ENCODE measurements around the gene EFNA5. TPM values are rescaled to one million over a fixed set of nuclear protein-coding genes. Genes with fewer than 3 reads are reported as not detected.

The EFNA5 gene
- total and polyA plus RNA-seq, 2 of the 8 experiments (the other 6 are each of a cell fraction or from before 2014, with no cell fraction given), result 9.6 to 21.8 TPM

DNA sequence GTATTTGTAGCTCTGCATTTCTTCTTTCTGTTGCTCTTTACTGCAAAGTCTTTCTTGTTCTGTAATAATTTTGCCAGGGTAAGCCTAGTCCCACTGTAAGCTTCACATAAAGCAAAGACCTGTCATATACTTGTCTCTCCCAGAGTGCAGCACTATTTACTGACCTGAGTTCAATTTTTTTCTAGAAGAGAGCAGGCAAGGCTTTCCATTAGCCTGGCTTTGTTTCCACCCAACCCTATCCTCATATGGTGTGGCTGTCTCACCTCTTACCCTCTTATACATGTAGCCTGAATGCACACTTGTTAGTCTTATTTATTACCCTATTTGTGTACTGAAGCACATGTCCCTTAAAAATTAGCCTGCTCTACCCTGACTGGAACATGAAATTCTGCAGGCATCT, 170.4 kb downstream of the EFNA5 start:
- H3K4me1 ChIP-seq (replicated peaks in 1 of 4; ENCODE audit: control insufficient read depth in 3 of 4, insufficient read depth in 4 of 4, low read length in 3 of 4), result peaks cover 0 to 32% (median 21%) of the 10 kb centered on the region in 4 experiments; a peak in 5 of 7 replicates
- no peak overlapping the region for H2BK120ac ChIP-seq (replicated peaks; ENCODE audit: low read depth, low read length)
- FAIRE-seq (no peak), DNase-seq (ENCODE audit: low read depth in 1 of 2, low spot score in 2 of 2) (no peak)
- H3K4ac ChIP-seq (replicated peaks; ENCODE audit: insufficient read length, low read depth, low read length), result no peak overlapping the region
- H3K14ac ChIP-seq (ENCODE audit: insufficient read length), result no peak overlapping the region
- no peak overlapping the region for H3K56ac ChIP-seq (replicated peaks; ENCODE audit: insufficient read length, low read depth, low read length)
- H3K9ac ChIP-seq (replicated peaks in 1 of 4; ENCODE audit: extremely low read depth in 1 of 4, low read depth in 3 of 4, low read length in 3 of 4), result no peak overlapping the region
- H3K27ac ChIP-seq (ENCODE audit: low read depth, low read length), result no peak overlapping the region
- H3K23me2 ChIP-seq (ENCODE audit: low read depth, low read length), result no peaks in the 10 kb centered on the region
- no peak overlapping the region for H2BK12ac ChIP-seq (ENCODE audit: low read depth, low read length)
- H2BK15ac ChIP-seq (ENCODE audit: low read length), result no peak overlapping the region
- H3K23ac ChIP-seq (ENCODE audit: insufficient read length), result no peak overlapping the region
- no peak overlapping the region for H3K4me2 ChIP-seq (ENCODE audit: insufficient read depth in 1 of 2, low read depth in 2 of 2, low read length in 2 of 2)
- POLR2A ChIA-PET (ENCODE audit: partially characterized antibody), result no interaction called here
- H3K79me1 ChIP-seq (ENCODE audit: low read depth, low read length), result no peaks in the 10 kb centered on the region; the same call in 1 of the 2 replicates
- H3K27me3 ChIP-seq (replicated peaks in 1 of 4; ENCODE audit: control insufficient read depth in 3 of 4, extremely low read depth in 1 of 4, insufficient read depth in 3 of 4, low read length in 3 of 4), result no peaks in the 10 kb centered on the region
- peaks cover 0 to 8% of the 10 kb centered on the region in 2 experiments; a peak in 3 of 4 replicates for H3K79me2 ChIP-seq (ENCODE audit: control insufficient read depth in 1 of 2, insufficient read depth in 2 of 2, low read length in 2 of 2)
- H2AK5ac ChIP-seq (ENCODE audit: low read depth, low read length), result no peak overlapping the region
- no peak overlapping the region for H2BK20ac ChIP-seq (ENCODE audit: low read length)
- no peak overlapping the region for H2AFZ ChIP-seq (ENCODE audit: low read length)
- no peak overlapping the region for H4K8ac ChIP-seq (ENCODE audit: extremely low read depth, insufficient read depth, low read length)
- H3K4me3 ChIP-seq (ENCODE audit: extremely low read depth in 1 of 4, insufficient read depth in 2 of 4, low read depth in 3 of 4, low read length in 4 of 4), result no peak overlapping the region
- no peak overlapping the region for H4K91ac ChIP-seq (replicated peaks; ENCODE audit: insufficient read length, low read length)
- CTCF ChIA-PET (ENCODE audit: partially characterized antibody), result interaction anchor here (0.9 to 1.2 kb wide), 2 partner anchors 12 to 31 kb away, joined by 3 read pairs; no protein-coding TSS in a partner anchor
- no peak overlapping the region for H4K5ac ChIP-seq (ENCODE audit: insufficient read length, low read depth, low read length)
- H3K18ac ChIP-seq (ENCODE audit: extremely low read depth, low read length), result no peak overlapping the region
- H4K20me1 ChIP-seq (replicated peaks in 1 of 2; ENCODE audit: control insufficient read depth in 1 of 2, insufficient read depth in 2 of 2, low read length in 2 of 2), result no peaks in the 10 kb centered on the region
- no peak overlapping the region for H2BK5ac ChIP-seq (ENCODE audit: low read depth, low read length)
- H3K9me3 ChIP-seq (ENCODE audit: insufficient read depth in 2 of 2, low read depth in 1 of 2, low read length in 1 of 2), result no peaks in the 10 kb centered on the region
- no peaks in the 10 kb centered on the region; a peak in 1 of 8 replicates for H3K36me3 ChIP-seq (ENCODE audit: control insufficient read depth in 2 of 4, insufficient read depth in 4 of 4, low read length in 3 of 4)
- TF ChIP-seq CTCF (IDR thresholded peaks at IDR 0.05; ENCODE audit: control extremely low read depth in 1 of 3, insufficient read depth in 1 of 3, low read depth in 1 of 3, low read length in 3 of 3) (no peak), CBX8 (IDR thresholded peaks at IDR 0.05; ENCODE audit: borderline replicate concordance, low read depth, low read length) (no peak), SP1 (IDR thresholded peaks at IDR 0.05; ENCODE audit: low read depth, low read length) (no peak), RBBP5 (IDR thresholded peaks at IDR 0.05; ENCODE audit: borderline replicate concordance, low read depth, low read length) (no peak), EGR1 (IDR thresholded peaks at IDR 0.05; ENCODE audit: borderline replicate concordance, low read depth, low read length) (no peak), TAF1 (IDR thresholded peaks at IDR 0.05; ENCODE audit: low read depth, low read length) (no peak)

Data from H1 (cell line).